Measurements from ENCODE around the gene TBX4. TPM values are rescaled to one million over a fixed set of nuclear protein-coding genes. Genes with fewer than 3 reads are reported as not detected.

Gene TBX4
- total and polyA plus RNA-seq, 4 donors, result not detected

DNA sequence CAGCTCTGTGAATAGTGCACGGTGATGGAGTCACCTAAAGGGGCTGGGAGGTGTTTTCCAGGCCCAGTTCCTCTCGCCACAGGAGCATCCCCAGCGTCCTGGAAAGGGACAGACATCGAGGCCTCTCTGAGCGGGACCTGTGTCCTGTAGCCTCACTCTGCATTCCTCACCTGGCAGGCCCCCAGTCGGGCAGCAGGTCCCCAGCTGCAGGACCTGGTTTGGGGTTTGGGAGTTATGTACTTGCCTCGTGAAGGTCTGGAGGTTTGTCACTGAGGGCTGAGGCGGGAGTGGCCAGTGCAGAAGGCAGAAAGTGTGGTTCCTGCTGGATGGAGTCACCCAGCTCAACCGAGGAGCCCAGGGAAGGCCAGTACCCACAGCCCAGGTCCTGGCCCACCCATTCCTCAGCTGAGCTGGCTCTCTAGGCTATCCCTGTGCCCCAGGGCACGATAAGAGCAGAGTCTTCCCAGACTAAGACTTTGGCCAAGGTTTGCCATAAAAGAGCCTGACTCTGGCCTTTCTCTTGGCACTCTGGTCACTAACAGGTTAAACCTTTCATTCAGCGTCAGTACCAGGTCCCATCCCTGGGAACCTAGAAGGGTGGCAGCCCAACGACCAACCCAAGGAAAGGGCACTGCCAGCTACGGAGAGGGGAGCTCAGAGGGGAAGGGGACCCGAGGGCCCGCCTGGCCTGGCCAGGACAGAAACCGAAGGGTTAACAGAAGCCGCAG, 24.4 kb downstream of the TBX4 start:
- peaks cover 0 to 10% (median 0%) of the 10 kb centered on the region in 4 donors for H3K27me3 ChIP-seq (ENCODE audit: control insufficient read depth in 4 of 4, insufficient read depth in 4 of 4, low read length in 3 of 4)
- H3K4me1 ChIP-seq (ENCODE audit: control insufficient read depth in 4 of 4, insufficient read depth in 4 of 4, low read length in 3 of 4), result no peaks in the 10 kb centered on the region
- H3K4me3 ChIP-seq (ENCODE audit: low read depth in 1 of 3, low read length in 3 of 3), result no peak overlapping the region
- H3K27ac ChIP-seq (ENCODE audit: low read depth in 1 of 2, low read length in 2 of 2), result no peak overlapping the region
- no peaks in the 10 kb centered on the region for H3K9me3 ChIP-seq (ENCODE audit: control insufficient read depth in 4 of 4, low read length in 3 of 4)
- no peak for DNase-seq (ENCODE audit: low spot score)
- WGBS, result 63% methylated on average over 17 of the region's 17 CpGs
- no peaks in the 10 kb centered on the region for H3K36me3 ChIP-seq (ENCODE audit: control insufficient read depth in 4 of 4, insufficient read depth in 3 of 4, low read depth in 1 of 4, low read length in 3 of 4)
- H3K9ac ChIP-seq (ENCODE audit: low read depth in 1 of 2, low read length in 2 of 2), result no peak overlapping the region
- no peak for TF ChIP-seq HNF4A (conservative IDR thresholded peaks at IDR 0.05)
- TF ChIP-seq, protein P1, sequence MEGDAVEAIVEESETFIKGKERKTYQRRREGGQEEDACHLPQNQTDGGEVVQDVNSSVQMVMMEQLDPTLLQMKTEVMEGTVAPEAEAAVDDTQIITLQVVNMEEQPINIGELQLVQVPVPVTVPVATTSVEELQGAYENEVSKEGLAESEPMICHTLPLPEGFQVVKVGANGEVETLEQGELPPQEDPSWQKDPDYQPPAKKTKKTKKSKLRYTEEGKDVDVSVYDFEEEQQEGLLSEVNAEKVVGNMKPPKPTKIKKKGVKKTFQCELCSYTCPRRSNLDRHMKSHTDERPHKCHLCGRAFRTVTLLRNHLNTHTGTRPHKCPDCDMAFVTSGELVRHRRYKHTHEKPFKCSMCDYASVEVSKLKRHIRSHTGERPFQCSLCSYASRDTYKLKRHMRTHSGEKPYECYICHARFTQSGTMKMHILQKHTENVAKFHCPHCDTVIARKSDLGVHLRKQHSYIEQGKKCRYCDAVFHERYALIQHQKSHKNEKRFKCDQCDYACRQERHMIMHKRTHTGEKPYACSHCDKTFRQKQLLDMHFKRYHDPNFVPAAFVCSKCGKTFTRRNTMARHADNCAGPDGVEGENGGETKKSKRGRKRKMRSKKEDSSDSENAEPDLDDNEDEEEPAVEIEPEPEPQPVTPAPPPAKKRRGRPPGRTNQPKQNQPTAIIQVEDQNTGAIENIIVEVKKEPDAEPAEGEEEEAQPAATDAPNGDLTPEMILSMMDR (IDR thresholded peaks at IDR 0.05; ENCODE audit: low read depth, low read length, missing input control), result no peak
- TF ChIP-seq JUND (IDR thresholded peaks at IDR 0.05), result no peak
- no peak for TF ChIP-seq NR2F2 (IDR thresholded peaks at IDR 0.05)
- TF ChIP-seq HNF4G (IDR thresholded peaks at IDR 0.05), result no peak
- no peak for TF ChIP-seq RXRA (IDR thresholded peaks at IDR 0.05)
- no peak for TF ChIP-seq EGR1 (IDR thresholded peaks at IDR 0.05; ENCODE audit: low read depth in 2 of 2)
- no peak for TF ChIP-seq FOXA1 (IDR thresholded peaks at IDR 0.05)
- TF ChIP-seq, protein P2, sequence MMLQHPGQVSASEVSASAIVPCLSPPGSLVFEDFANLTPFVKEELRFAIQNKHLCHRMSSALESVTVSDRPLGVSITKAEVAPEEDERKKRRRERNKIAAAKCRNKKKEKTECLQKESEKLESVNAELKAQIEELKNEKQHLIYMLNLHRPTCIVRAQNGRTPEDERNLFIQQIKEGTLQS (IDR thresholded peaks at IDR 0.05), result no peak
- no peak for TF ChIP-seq RAD21 (IDR thresholded peaks at IDR 0.05)
- TF ChIP-seq GABPA (IDR thresholded peaks at IDR 0.05 in 1 of 2, conservative IDR thresholded peaks at IDR 0.05 in 1 of 2), result no peak
- TF ChIP-seq YY1 (IDR thresholded peaks at IDR 0.05), result no peak

DNA sequence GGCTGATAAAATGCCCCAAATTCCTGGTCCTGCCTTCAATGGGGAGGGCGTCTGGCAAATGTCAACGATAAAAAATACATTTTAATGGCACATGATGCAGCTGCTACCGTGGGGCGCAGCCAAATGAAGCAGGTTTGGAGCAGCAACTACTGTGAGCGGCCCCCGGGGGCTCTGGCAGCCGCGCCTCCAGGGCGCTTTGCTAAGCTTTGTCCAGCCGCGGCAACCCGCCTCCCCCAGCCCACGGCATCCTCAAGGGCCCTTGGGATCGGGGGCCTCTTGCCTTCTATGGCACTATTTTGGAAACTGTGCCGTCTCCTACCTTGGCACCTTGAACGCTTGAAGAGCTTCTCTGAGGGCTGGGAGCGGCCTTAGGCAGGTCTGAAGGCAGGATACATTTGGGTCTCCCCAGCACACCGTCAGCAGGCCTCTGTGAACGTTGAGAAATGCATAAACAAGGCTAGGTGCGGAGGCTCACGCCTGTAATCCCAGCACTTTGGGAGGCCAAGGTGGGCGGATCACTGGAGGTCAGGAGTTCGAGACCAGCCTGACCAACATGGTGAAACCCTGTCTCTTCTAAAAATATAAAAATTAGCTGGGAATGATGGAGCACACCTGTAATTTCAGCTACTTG, 25.1 kb downstream of the TBX4 start:
- Histone ChIP-seq H3K9me3 (ENCODE audit: control insufficient read depth in 4 of 4, low read length in 3 of 4) (no peaks in the 10 kb centered on the region), H3K9ac (ENCODE audit: low read depth in 1 of 2, low read length in 2 of 2) (no peak overlapping the region), H3K4me3 (ENCODE audit: low read depth in 1 of 3, low read length in 3 of 3) (no peak overlapping the region), H3K4me1 (ENCODE audit: control insufficient read depth in 4 of 4, insufficient read depth in 4 of 4, low read length in 3 of 4) (no peaks in the 10 kb centered on the region), H3K27ac (ENCODE audit: low read depth in 1 of 2, low read length in 2 of 2) (no peak overlapping the region), H3K36me3 (ENCODE audit: control insufficient read depth in 4 of 4, insufficient read depth in 3 of 4, low read depth in 1 of 4, low read length in 3 of 4) (no peaks in the 10 kb centered on the region), H3K27me3 (ENCODE audit: control insufficient read depth in 4 of 4, insufficient read depth in 4 of 4, low read length in 3 of 4) (peaks cover 0 to 10% (median 0%) of the 10 kb centered on the region in 4 donors)
- TF ChIP-seq RXRA (IDR thresholded peaks at IDR 0.05), result no peak
- TF ChIP-seq YY1 (IDR thresholded peaks at IDR 0.05), result no peak
- TF ChIP-seq GABPA (IDR thresholded peaks at IDR 0.05 in 1 of 2, conservative IDR thresholded peaks at IDR 0.05 in 1 of 2), result no peak
- TF ChIP-seq, protein P2 (IDR thresholded peaks at IDR 0.05), result no peak
- TF ChIP-seq, protein P1 (IDR thresholded peaks at IDR 0.05; ENCODE audit: low read depth, low read length, missing input control), result no peak
- no peak for TF ChIP-seq HNF4A (conservative IDR thresholded peaks at IDR 0.05)
- TF ChIP-seq TAF1 (conservative IDR thresholded peaks at IDR 0.05), result no peak
- no peak for TF ChIP-seq HNF4G (IDR thresholded peaks at IDR 0.05)
- TF ChIP-seq FOXA2 (IDR thresholded peaks at IDR 0.05), result no peak
- no peak for TF ChIP-seq JUND (IDR thresholded peaks at IDR 0.05)
- TF ChIP-seq EGR1 (IDR thresholded peaks at IDR 0.05; ENCODE audit: low read depth in 2 of 2), result no peak
- no peak for TF ChIP-seq SP1 (IDR thresholded peaks at IDR 0.05)
- TF ChIP-seq, protein P3, sequence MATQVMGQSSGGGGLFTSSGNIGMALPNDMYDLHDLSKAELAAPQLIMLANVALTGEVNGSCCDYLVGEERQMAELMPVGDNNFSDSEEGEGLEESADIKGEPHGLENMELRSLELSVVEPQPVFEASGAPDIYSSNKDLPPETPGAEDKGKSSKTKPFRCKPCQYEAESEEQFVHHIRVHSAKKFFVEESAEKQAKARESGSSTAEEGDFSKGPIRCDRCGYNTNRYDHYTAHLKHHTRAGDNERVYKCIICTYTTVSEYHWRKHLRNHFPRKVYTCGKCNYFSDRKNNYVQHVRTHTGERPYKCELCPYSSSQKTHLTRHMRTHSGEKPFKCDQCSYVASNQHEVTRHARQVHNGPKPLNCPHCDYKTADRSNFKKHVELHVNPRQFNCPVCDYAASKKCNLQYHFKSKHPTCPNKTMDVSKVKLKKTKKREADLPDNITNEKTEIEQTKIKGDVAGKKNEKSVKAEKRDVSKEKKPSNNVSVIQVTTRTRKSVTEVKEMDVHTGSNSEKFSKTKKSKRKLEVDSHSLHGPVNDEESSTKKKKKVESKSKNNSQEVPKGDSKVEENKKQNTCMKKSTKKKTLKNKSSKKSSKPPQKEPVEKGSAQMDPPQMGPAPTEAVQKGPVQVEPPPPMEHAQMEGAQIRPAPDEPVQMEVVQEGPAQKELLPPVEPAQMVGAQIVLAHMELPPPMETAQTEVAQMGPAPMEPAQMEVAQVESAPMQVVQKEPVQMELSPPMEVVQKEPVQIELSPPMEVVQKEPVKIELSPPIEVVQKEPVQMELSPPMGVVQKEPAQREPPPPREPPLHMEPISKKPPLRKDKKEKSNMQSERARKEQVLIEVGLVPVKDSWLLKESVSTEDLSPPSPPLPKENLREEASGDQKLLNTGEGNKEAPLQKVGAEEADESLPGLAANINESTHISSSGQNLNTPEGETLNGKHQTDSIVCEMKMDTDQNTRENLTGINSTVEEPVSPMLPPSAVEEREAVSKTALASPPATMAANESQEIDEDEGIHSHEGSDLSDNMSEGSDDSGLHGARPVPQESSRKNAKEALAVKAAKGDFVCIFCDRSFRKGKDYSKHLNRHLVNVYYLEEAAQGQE (IDR thresholded peaks at IDR 0.05), result no peak
- no peak for TF ChIP-seq NR2F2 (IDR thresholded peaks at IDR 0.05)
- TF ChIP-seq, protein P4, sequence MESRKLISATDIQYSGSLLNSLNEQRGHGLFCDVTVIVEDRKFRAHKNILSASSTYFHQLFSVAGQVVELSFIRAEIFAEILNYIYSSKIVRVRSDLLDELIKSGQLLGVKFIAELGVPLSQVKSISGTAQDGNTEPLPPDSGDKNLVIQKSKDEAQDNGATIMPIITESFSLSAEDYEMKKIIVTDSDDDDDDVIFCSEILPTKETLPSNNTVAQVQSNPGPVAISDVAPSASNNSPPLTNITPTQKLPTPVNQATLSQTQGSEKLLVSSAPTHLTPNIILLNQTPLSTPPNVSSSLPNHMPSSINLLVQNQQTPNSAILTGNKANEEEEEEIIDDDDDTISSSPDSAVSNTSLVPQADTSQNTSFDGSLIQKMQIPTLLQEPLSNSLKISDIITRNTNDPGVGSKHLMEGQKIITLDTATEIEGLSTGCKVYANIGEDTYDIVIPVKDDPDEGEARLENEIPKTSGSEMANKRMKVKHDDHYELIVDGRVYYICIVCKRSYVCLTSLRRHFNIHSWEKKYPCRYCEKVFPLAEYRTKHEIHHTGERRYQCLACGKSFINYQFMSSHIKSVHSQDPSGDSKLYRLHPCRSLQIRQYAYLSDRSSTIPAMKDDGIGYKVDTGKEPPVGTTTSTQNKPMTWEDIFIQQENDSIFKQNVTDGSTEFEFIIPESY (IDR thresholded peaks at IDR 0.05), result no peak
- no peak for DNase-seq (ENCODE audit: low spot score)
- WGBS, result 62% methylated on average over 23 of the region's 23 CpGs

All from liver (tissue), 9 donors.